Measurements from ENCODE around the gene SEMA5A.

SEMA5A gene

DNA sequence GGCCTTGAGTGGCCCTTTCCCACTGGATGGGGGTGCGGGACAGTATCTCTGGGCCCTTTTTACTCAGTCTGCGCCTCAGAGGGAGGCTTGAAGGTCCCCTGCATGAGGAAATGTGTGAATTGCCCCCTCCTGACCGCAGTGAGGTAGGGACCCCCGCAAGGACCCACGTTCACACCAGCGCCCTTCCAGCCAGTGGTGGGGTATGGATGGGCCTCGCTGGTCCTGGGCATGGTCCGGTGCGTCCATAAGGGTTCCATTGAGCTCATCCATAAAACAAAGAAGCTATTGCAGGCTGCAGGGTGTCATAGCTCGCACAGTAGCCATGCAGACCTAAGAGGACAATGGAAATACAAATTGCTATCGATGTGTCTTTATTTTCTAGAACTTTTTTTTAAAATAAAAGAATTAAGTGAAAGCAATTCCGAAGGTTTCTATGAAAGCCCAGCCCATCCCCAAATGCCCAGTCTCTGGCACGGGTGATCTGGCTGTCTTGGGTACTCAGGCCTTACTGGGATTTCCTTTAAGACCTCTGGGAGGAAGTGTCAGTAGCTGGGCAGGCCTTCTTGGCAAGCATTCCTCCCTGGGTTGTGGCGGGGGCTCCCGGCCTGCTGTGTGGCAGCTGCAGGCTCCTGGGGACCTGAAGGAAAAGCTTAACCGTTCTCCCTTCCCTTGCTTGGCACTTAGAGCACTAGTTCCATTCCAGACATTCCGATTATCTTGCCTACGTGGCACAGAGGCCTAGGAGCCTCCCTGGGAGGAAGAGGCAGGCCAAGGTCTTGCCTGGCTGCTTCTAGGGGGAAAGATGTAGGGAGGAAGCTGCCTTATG lies 1.5 kb upstream of the SEMA5A start:
- DNase-seq (ENCODE audit: extremely low read depth, low read depth), result no peak
- TF ChIP-seq, protein P1, sequence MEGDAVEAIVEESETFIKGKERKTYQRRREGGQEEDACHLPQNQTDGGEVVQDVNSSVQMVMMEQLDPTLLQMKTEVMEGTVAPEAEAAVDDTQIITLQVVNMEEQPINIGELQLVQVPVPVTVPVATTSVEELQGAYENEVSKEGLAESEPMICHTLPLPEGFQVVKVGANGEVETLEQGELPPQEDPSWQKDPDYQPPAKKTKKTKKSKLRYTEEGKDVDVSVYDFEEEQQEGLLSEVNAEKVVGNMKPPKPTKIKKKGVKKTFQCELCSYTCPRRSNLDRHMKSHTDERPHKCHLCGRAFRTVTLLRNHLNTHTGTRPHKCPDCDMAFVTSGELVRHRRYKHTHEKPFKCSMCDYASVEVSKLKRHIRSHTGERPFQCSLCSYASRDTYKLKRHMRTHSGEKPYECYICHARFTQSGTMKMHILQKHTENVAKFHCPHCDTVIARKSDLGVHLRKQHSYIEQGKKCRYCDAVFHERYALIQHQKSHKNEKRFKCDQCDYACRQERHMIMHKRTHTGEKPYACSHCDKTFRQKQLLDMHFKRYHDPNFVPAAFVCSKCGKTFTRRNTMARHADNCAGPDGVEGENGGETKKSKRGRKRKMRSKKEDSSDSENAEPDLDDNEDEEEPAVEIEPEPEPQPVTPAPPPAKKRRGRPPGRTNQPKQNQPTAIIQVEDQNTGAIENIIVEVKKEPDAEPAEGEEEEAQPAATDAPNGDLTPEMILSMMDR (IDR thresholded peaks at IDR 0.05; ENCODE audit: low read depth, low read length), result no peak

DNA sequence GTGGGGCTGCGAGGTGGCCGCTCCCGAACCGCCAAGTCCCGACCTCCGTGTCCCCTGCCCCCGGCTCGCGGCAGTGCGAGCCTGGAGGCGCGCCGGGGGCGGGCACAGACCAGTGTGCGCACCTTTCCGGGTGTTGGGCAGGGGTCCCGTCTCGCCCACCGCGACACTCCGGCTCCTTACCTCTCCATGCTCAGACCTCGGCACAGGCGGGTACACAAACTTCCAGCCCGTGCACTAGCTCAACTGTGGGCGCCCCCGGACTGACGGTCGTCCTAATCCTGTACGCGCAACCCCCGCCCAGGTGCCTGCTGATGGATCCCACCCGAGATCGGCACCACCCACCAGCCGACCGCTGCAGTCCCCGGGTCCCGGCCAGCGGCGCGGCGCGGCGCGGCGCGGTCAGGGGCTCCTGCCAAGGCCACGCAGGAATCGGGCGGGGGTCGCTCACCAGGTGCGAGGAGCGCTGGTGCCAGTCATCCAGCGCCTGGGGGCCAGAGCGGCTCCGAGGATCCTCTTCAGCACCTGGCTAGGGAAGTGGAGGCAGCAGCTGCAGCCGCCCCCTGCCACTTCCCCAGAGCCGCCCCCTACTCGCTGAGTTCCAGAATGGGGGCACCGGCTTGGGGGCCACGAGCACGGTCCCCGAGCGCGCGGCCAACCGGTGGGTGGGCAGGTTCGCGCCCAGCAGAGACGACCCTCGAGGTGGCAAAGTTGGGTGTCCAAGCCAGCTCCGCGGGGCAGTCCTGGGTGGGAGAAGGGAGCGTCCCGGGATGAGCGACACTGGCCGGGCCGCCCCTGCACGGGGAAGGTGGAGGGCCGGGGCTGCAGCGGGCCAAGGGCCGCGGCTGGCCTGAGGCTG lies 511 bp downstream of the SEMA5A start:
- DNase-seq (ENCODE audit: extremely low read depth, low read depth), result no peak

DNA sequence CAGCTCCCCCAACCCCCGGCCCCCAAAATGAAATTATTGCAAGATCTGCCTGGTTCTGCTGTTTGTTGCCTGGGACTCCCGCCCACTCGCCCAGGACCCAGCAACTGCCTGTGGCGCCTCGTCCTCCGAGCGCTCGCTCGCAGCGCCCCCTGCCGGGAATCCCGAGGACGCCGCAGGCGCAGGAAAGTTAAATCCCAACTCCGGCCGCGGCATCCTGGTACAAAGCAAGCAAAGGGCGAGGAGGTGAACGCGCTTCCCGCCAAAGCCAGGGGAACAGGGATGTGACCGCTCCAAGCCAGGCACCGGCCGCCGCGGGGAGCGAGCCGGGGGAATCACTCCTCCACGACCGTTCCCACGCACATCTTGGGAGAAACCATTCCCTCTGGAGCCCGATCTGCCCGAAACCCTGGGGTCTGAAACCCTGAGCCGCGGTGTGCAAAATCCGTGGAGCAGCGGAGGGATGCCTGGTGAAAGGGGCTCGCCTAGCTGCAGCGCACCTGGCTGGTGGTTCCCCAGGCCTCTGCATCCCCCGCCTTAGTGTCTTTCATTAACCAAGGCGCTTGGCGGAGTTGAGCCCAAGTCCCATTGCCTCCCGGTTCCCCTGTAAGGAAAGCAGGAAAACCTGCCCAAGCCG lies 1.3 kb downstream of the SEMA5A start:
- TF ChIP-seq, protein P1 (IDR thresholded peaks at IDR 0.05; ENCODE audit: low read depth, low read length), result peak; percentile 92

More for the DNA sequence above, 511 bp downstream of the SEMA5A start:
- TF ChIP-seq, protein P1 (IDR thresholded peaks at IDR 0.05; ENCODE audit: low read depth, low read length), result no peak

DNA sequence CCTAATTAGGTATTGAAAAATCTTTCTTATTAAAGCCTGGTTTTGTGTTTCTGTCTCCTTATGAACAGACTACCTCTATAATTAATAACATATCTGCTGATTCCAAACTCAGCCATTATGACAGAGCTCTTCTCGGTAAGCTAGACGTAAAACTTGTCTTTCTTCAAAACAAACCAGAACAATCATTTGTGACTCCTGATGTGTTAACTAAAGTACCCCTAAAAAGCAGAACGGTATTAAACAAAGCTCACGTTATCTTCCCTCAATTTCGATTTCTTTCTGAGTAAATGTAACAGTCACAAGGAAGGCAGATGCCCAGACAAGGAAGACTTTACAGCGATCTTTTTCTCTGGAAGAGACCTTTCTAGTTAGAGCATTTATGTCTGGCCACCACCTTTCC lies 1.8 kb downstream of the SEMA5A start:
- DNase-seq (ENCODE audit: extremely low read depth, low read depth), result no peak
- TF ChIP-seq, protein P1 (IDR thresholded peaks at IDR 0.05; ENCODE audit: low read depth, low read length), result no peak

More for the DNA sequence above, 1.3 kb downstream of the SEMA5A start:
- peak; percentile 65 for DNase-seq (ENCODE audit: extremely low read depth, low read depth)

DNA sequence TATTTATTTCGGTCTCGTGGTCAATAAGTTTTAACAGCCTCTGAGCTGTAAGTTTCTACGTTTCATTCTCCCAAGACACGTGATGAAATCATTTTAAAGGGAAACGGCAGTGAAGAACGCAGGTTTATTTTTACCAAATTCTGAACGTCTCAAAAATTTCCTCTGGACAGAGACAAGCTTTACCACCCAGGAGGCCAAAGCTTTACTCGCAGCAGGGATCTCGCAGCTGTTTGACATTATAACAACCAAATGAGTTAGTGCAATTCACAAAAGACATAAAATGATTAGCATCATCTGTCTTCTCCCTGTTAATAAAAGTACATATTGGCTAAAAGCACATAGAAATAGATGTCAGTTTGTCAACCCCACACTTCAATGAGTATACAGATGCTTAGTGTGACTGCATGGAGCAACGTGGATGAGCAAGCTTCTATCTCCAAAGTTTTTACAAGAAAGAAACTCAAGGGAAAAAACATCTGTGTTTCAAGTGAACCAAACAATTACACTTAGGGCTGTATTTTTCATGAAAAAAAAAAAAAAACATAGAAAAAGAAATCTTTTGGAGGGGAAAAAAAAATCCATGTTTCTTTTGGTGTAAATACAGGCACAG lies 2.5 kb downstream of the SEMA5A start:
- TF ChIP-seq, protein P1 (IDR thresholded peaks at IDR 0.05; ENCODE audit: low read depth, low read length), result no peak
- DNase-seq (ENCODE audit: extremely low read depth, low read depth), result no peak

DNA sequence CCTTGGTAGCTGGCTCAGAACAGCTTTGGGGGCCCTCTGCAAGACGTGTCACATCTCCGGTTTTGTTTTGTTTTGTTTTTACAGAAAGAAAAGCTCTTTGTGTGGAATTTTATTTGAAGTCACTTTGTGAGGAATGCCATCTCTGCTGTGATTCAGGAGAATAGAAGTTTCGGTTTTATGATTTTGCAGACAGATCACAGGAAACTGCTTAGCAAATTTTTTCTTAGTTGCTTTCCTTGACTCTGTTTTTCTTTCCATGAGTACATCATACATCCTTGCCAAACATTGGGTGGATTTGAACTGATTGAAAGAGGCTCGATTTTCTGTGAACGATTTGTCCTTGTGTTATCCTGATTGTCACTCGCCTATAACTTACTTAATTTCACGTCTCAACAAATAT lies 5.1 kb downstream of the SEMA5A start:
- DNase-seq (ENCODE audit: extremely low read depth, low read depth), result no peak
- TF ChIP-seq, protein P1 (IDR thresholded peaks at IDR 0.05; ENCODE audit: low read depth, low read length), result no peak

Measured in AG09319 (cell line).